HG03432 (cell line): ENCODE results near the gene KCNE1.
"Not testable (repeated sequence)": the region's sequence is repeated elsewhere in the genome, so short reads cannot be mapped to it uniquely, and the experiment has no call there.

Source experiments
- ATAC-seq: cut with Tn5 transposase; IDR thresholded peaks from one replicate; pipeline ENCODE4 v1.9.1; 2021; ENCODE audit warnings: mild to moderate bottlenecking, moderate library complexity; ENCODE audit not compliant: unreplicated experiment

KCNE1 gene

DNA sequence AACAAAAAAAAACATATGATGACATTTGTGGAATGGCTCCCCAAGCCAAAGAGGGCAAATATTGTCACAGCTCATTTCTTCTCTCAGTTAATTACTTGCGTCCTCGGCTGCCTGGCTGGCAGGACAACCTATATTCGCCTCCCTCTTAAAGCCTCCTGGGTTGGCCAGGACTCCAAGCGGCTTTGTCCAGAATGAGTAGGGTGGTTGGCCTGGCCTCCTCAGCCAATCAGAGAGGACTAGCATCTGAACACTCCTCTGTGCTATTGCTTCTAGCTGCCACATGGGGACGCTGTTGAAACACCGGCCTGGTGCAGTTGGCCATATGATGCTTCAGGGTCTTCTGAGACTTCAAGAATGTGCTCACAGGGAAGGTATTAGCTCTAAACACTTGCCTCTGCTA, 83.6 kb downstream of the KCNE1 start:
- not testable (repeated sequence) for ATAC-seq

DNA sequence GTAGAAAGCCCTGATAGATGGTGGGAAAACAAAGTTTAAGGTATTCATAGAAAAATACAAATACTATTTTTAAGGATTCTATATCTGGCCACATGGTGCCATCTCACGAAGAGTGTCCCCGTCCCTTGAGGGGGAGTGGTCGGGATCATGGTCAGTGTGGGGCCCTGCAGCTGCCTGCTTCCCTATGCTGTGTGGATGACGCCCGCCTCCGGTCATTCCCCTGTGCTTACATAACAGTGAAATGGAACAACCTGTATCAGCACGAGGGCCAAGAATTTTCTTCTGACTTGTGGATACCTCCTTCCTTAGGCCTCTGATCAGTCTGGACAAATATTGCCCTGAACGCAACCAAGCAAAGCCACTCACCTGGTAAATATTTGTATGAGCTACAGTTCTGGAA, 84.7 kb downstream of the KCNE1 start:
- not testable (repeated sequence) for ATAC-seq

DNA sequence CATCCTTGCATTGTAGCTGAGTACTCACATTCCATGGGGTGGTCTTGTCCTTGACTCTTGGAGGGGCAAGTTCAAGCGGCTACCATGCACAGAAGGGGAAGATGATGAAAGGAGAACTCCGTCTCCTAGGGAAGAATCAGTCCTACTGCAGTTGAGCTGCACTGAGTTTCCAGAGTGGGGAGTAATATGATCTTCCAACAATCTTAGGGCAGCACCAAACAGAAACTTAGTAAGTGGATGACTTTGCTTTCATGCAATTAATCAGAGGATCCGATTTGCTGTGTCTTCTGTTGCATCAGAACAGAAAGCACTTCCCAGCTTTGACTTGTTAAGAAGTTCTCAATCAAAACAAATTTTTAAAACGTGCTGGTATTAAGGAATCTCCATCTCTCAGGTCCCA, 88.2 kb downstream of the KCNE1 start, which contains the start of gene SMIM34:
Gene SMIM34 (minus strand): TSS at position 147 of the 400 bp plus-strand sequence. CDS start 112 bp downstream, at position 35.
- not testable (repeated sequence) for ATAC-seq

DNA sequence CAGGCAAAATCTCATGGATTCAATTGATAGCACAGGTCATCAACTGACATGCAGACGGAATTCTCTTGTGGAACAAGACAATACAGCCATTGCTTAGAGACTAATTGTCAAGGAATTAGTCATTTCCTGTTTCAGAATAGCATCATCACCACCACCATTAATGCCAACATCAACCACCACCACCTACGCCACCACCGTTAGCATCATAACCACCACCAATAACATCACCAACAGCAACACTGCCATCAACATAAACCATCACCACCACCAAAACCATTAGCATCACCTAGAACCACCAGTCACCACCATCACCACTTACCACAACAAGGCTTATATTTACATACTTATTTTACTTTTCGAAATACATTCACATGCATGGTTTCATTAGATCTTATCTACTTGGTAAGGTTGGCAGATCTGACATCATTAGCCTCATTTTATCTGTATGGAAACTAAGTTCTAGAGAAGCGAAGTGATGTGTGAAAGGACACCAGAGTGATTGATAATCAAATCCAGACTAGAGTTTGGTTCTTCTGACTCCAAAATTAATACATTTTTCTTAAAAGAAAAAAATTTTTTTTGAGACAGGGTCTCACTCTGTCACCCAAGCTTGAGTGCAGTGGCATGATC, 94.4 kb downstream of the KCNE1 start:
- ATAC-seq = not testable (repeated sequence)

DNA sequence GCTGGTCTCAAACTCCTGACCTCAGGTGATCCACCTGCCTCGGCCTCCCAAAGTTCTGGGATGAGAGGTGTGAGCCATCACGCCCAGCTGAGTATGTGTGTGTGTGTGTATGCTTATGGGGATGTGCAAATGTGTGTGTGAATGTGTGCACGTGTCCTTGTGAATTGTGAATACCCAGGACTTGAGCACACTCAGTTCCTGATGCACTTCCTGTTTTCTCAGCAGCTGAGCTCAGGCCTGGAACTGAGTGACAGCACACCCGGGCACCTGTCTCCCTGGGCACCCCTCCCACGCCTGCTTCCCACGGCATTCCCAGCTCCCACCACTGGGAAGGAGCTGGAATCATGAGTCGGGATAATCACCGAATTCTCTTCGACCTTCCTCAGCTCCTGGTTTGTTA, 104.7 kb downstream of the KCNE1 start:
- not testable (repeated sequence) for ATAC-seq

GRCh38 chr21:34406676-34407075, 105.3 kb downstream of the KCNE1 start:
- not testable (repeated sequence) for ATAC-seq

DNA sequence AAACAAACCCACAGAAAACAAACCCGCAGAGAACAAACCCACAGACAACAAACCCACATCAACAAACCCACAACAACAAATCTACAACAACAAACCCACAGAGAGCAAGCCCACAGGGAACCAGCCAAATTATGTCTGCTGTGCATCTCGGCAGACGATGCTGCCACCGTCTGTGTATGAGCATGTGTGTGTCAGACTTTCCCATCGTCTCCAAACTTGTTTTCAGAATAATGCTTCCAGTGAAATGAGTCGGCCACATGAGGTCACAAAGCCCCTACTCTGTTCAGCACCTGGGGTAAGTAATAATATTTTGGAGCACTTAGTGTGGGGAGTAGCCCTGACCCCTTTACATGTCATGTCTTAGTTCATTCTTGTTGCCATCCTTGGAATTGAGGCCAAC, 105.9 kb downstream of the KCNE1 start:
- not testable (repeated sequence) for ATAC-seq

DNA sequence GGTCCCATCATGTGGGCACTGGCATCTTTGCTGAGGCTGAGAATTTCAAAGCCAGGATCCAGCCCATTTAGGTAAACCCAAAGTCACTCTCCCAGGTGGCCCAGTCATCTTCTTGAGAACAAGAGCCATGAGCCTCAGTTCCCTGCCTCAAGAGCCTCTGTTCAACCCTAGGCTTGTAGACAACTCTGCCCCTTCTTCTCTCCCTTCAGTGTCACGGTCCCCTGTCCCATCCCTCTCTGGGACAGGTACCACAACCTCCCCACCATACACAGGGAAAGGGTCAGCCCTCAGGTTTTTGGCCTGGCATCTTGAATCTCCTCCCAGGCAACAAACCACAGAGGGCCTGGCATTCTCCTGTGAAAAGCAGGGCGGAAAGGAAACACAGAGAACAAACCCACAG, 106.3 kb downstream of the KCNE1 start:
- not testable (repeated sequence) for ATAC-seq

GRCh38 chr21:34404742-34405141, 107.3 kb downstream of the KCNE1 start:
- ATAC-seq = not testable (repeated sequence)

DNA sequence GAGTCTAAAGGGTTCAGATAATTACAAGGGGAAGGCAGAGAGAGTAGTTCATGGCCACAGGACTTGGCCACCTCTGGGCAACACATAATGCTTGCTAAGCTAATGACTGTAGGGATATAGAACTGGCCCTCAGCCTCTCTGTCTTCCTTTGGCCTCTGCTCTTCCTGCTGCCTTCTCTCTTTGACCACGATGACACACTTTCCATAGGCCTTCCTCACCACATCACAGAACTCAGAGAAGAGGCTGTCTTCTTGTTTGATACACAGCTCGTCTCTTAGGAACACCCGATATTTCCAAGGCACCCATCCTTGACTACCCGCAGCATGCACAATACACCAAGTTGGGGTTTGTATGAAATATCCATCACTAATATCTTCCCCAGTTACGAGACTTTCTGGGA, 111.5 kb downstream of the KCNE1 start:
- not testable (repeated sequence) for ATAC-seq
